A549 (cell line): ENCODE results near the gene GPAT2.

Experiments
- CTCF ChIP-seq: fragments of >200 bp; sonication (Bioruptor Twin); formaldehyde crosslinking; IDR thresholded peaks from 3 replicates; pipeline ENCODE4 v1.5.1; 2016
- EHMT2 ChIP-seq: fragments of 200-600 bp; sonication (generic); IDR thresholded peaks from 2 replicates; pipeline ENCODE4 v1.6.1; 2016; ENCODE audit warnings: antibody characterized with exemption, low read depth, mild to moderate bottlenecking, moderate library complexity
- GATA3 ChIP-seq: IDR thresholded peaks from 2 replicates; pipeline ENCODE4 v1.6.1; 2012; ENCODE audit warnings: borderline replicate concordance
- REST ChIP-seq: fragments of 200-600 bp; sonication (generic); IDR thresholded peaks from 2 replicates; pipeline ENCODE4 v1.6.1; 2016; ENCODE audit warnings: antibody characterized with exemption, mild to moderate bottlenecking, moderate library complexity

- TF ChIP-seq CTCF (no peak), GATA3 (no peak), EHMT2 (no peak), REST (no peak)
Measured at GRCh38 chr2:96074156-96074555, 39.4 kb upstream of the GPAT2 start.
